ENCODE results near the gene NUCKS1.

NUCKS1 gene, protein sequence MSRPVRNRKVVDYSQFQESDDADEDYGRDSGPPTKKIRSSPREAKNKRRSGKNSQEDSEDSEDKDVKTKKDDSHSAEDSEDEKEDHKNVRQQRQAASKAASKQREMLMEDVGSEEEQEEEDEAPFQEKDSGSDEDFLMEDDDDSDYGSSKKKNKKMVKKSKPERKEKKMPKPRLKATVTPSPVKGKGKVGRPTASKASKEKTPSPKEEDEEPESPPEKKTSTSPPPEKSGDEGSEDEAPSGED

DNA sequence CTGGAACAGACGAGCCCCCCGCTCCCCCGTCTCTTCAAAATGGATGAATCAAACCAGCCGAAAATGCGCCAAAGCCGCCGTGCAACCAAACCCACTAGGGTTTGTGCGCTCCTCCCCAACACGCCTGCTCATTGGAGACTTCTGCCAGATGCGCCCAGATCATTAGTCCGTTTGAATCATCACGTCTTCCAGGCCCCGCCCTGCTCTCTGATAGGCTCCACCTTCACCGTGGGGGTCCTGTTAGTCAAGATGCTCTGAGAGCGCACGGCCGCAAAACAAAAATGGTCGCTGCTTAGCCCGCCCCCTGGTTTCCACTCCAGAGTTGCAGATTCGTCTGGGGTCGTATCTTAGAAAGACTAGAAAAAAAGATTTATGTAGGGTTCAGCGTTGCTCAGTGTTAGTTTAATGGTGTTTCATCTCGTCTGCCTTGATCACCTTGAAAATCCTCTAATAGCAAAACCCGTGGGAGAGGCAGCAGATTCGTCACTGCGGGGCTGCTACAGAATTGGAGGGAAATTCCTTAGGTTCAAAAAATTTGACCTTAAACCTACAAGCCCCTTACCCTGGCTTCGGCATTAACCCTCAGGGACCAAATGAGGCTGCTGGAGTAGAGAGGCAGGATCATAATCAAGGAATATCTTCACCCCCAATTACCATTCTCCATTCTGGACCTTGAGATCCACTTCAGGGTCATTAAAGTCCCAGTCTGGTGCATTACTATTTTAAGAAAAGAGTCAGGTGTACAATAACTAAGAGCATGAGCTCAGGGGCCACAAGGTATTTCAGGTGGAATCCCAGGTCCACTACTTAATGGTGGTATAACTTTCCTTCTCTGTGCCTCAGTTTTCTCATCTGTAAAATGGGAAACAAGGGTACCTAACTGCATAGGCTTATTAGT, at the start of gene NUCKS1:
Gene NUCKS1, minus strand, starts transcription at position 45 of the 898 bp plus-strand sequence. CDS start 209 bp downstream, outside the sequence.
- peak; percentile 99 for DNase-seq (ENCODE audit: low spot score)

DNA sequence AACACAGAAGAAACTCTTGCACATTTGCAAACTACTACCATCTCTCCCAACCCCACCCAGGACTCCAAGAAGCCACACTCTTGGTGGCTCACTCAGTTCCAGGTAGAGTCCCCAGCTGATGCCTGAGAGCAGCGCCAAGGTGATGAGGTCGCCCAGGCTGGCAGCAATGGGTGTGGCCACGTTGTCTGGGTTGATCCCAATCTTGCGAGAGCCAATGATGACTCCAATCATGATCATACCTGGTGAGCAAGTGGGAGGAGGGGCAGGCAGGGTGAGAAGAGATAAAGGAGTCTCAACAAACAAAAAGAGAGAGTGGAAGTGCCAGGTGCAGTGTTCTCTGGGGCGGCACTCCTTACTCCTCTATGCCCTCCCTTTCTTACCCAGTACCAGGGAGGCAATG, 48.6 kb upstream of the NUCKS1 start:
- DNase-seq (ENCODE audit: low spot score): no peak

DNA sequence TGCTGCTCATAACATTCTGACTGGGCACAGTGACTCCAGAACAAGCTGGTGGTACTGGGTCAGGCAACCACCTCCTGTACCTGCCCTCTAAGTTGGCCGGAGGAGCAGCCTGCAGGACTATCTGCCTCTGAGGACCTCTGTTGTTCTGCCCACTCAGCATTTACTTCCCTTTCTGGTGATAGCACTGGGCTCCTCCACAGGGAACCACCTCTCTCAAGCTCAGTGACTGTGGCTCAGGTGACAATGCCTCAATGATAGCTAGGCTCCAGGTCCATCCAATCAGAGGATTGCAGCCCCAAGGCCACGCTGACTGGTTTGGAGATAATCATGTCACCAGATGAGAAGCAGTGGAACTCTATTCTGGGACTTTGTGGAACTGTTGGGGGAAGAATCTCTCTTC, 47.2 kb upstream of the NUCKS1 start:
- no peak for DNase-seq (ENCODE audit: low spot score)

DNA sequence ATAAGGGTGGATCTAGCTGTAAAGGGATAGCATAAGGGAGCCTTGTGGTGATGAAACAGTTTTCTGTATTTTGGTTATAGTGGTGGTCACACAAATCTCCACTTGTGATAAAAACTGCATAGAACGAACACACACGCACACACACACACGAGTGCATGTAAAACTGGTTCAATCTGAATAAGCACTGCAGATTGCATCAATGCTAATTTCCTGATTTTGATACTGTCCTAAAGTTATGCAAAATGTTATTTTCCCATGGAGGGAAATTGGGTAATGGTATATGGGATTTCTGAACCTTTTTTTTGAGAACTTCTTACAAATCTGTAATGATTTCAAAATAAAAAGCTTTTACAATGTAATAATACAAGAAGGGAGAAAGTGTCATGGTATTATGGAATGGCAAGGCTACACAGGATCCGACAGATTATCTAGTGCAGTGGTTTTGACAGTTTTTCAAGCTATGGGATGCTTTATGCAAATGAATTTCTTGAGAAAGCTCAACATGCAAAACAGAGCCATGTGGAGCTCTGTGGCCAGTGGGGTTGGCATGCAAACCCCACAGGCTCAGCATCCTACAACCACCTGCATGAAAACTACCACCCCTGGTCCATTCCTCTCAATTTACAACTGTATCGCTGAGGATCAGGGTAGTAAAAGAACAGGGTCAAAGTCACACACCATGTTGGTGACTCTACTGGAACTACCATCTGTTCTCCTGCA, 44.2 kb upstream of the NUCKS1 start:
- peak; percentile 51 for DNase-seq (ENCODE audit: low spot score)

DNA sequence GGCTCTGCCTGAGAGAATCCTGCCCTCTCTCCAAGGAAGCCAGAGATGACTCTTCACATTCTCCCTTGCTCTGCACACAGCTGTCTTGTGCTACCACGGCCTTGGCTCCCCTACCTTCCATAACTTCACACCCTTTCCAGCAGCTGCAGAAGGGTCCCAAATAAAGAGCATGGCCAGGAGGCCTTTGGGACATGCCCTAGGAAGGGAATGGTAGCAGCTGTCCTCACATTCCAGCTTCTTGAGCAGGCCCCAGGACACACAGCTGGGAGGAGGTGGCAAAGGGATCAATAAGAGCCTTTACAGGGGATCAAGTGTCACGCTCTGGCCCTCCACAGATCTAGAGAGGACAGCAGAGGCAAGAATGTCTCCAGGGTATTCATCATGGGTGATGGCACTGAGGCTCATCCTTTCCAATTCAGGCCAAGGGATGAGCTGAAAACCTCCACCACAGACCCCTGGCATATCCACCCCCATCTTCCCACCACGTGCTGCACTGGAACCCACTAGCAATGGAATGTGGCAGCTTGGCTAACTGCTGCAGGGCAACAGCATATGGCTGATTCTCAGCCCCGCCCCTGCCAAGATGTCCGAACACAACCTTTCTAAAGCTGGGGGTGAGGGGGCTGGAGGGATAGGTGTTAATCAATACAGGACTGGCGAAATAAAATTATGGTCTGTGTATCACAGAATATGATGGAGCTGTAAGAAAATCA, 43.1 kb upstream of the NUCKS1 start:
- no peak for DNase-seq (ENCODE audit: low spot score)

DNA sequence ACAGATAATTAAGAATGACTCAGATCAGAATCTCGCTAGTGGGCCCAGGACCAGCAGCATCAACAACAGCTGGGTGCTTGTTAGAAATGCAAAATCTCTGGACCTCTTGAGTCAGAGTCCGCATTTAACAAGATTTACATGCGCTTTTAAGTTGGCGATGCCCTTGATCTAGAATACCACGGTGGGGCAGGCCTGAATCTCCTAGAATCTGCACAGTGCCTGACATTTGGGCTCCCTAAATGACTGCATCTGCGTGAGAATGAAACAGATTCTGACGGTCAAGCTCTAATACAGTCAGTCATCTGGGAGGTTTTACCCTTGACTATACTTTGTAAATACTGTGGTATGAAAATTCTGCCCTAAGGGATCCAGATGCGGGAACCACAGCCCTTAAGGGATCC, 42.5 kb upstream of the NUCKS1 start:
- peak; percentile 47 for DNase-seq (ENCODE audit: low spot score)

DNA sequence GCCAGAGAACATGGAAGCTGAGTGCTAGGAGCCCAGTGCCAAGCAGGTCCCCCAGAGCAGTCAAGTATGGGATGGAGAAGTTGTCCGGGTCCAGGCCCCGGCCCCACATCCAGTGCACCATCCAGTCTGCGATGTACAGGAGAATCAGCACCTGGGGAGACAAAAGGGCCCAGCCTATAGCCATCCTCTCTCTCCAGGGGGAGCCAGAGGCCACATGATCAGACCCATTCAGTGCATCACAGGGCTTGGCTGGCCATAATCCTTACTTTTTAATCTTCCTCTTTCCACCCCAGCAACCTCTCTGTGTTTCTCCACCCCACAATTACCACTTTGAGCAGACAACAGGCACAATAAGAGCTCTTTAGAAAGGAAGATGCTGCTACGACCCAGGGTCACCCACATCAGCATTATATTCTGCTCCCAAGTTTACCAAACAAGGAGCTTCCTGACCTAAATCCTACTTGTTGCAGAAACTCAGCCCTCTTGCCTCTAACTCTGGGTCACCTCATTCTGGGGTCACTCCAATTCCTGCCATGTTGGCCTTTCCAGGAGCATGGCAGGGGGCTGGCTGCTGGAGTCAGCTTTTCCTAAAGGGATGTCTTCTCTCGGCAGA, 41.7 kb upstream of the NUCKS1 start:
- peak; percentile 74 for DNase-seq (ENCODE audit: low spot score)

DNA sequence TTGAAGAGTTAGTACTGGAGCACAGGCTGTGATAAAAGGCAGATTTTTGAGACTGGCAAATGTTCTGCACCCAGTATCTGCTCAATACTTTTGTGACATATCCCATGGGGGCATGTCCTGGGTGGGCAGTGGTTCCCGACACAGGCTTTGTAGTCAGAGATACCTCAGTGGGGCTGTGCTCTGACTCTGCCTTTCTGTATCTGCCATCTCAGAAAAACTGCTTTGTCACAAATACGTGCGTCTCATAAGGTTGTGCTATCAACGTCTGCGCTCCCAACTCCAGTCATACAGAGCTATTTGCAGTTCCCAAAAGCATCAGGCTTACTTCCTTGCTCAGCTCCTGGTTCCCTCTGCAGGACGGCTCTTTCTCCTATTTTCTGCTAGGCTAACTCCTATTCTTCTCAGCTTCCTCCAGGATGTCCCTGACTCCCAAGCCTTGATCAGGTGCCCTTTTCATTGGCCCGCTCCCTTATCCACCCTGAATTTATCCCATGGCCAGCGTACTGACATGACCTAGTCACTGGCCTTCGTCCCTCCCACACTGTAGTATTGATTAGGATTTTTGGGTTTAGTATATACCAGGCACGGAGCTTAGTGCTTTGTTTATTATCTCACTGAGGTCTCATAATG, 37.4 kb upstream of the NUCKS1 start:
- no peak for DNase-seq (ENCODE audit: low spot score)

DNA sequence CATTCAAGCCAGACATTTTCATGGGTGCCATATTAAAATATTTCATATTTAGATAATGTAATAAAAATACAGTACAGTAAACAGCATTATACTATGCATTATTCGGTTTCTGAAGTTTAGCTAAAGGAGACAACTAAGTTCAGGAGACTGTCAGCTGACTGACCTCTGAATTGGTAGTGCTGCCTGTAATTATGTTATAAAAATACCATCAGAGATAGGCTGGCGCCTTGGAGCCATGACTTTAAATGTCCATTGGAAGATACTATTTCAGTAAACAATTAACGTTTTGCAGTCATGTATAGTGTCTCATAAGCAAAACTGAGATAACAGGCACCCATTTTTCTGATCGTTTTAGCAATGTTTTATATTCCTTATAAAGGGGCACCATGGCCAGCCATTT, 36.6 kb upstream of the NUCKS1 start:
- DNase-seq (ENCODE audit: low spot score): no peak

DNA sequence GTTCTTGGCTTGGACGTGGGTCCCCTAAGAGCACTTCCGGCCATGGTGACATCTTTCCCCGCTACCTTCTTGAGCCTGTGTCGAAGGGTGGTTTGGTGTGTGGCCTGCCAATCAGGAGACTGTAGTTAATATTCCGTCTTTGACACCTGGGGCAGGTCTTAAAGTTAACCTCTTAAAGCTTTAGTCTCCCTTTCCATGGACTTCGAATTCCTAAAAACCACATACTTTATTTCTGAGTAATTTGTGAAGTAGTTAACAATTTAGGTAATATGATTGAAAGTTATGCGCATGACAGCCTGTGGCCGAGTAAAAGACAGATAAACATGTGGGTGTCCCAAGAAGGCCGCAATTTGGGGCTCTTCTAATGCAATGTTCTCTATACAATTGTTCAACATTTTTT, 35.5 kb upstream of the NUCKS1 start:
- DNase-seq (ENCODE audit: low spot score): no peak

DNA sequence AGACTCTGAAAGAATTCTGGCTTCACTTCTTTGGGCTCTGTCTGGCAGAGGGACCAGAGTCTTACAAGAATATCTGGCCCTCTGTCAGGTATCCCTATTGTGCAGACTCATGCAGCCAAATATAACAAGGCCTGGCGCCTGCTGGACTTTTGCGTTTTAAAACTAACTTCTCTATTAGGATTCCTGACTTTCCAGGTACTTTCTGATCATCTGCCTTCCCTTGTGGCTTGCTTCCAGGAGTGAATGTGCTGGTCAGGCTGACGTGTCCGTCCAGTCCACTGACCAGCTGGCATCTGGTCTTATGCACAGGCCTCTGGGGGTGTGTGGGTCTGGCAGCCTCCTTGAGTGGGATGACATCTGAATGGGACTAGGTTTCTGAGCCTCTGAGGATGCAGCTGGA, 33.9 kb upstream of the NUCKS1 start:
- no peak for DNase-seq (ENCODE audit: low spot score)

DNA sequence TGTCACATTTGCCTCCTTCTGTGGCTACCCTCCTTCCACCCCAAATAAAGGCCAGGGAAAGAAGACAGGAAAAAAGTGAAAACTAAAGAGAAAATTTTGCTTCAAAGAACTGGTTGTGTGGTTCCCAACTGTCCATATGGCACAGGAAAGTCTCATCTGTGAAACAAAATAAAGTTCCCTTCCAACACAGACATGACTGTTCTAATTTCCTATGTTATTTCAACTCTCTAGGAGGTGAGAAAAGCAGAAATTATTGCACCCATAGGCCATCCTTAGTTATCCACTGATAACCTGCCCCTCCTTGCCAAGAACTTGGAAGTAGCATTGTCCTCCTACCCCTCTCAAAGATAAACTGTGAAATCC, 33.4 kb upstream of the NUCKS1 start:
- no peak for DNase-seq (ENCODE audit: low spot score)

DNA sequence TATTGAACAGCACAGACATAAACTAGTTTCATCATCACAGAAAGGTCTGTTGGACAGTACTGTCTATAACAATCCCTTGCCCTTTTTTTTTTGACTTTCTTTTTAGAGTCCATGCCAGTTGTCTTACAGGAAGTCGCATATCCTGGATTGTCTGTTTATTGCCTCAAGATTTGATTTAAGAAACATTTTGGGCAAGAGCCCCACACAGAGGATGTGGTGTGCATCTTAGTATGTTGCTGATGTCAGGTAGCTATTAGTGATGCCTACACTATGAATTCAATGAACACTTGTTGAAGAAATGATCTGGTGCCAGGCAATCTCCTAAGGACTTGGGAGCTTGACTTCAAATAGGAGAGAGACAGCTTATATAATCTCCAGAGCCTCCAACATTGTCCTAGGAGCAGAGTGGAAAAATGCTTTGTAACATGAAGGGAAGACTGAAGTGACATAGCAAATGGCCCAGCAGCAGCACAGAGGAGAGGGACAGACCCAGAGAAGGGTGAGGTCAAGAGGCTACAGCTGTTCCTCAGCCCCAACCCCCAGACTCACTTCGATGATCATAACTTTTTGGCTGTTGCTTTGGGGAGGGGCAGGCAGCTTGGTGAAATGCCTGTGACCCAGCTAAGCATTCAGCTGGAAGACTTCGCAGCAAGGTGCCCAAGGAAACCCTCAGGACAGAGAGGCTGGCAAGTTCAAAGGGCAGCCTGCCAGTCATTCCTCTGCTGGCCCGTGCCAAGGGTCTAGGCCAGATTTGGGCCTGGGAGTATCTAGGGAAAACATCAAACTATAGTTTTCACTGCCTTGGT, 32.8 kb upstream of the NUCKS1 start:
- DNase-seq (ENCODE audit: low spot score): no peak

DNA sequence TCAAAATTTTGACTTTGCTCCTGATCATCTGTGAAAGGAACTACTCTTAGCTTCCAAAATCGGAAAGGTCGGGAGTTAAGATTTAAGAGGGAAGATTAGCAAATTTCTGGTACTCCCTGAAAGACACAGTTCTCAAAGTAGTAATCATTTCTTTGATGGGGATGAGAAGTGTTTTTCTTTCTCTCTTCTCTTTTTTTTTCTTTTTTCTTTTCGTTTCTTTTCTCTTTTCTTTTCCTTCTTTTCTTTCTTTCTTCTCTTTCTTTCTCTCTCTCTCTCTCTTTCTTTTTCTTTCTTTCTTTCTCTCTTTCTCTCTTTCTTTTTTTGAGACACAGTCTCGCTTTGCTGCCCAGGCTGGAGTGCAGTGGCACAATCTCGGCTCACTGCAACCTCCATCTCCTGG, 30.4 kb upstream of the NUCKS1 start:
- DNase-seq (ENCODE audit: low spot score): no peak

DNA sequence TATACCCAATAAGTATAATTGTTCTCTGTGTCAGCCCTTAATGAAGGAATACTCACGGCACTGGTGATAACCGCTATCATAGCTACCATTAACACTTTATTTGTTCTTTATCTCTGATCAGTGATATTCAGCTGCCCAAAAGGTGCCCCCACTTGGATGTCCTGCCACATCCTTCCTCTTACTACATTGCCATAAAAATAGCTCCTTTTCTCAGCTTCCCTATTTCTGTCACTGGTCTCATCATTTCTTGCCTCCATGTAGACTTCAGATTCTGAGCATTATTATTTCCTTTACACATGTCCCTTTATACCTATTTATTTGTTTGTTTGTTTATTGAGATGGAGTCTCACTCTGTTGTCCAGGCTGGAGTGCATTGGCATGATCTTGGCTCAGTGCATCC, 28.0 kb upstream of the NUCKS1 start:
- DNase-seq (ENCODE audit: low spot score): no peak

DNA sequence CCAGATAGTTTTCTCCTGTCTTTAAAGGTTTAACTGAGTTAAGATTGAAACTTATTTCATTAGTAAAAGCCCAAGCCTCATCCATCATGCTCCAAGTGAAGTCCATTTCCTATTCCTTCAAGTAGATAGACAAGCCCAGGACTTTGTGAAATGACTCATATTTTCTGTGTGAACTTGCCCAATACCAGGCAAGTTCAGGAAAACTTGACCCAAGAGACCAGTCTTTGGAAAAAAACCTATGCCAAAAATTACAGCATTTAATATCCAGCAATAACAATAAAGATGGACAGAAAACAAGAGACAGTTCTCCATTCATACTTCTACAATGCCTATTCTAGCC, 25.7 kb upstream of the NUCKS1 start:
- no peak for DNase-seq (ENCODE audit: low spot score)

DNA sequence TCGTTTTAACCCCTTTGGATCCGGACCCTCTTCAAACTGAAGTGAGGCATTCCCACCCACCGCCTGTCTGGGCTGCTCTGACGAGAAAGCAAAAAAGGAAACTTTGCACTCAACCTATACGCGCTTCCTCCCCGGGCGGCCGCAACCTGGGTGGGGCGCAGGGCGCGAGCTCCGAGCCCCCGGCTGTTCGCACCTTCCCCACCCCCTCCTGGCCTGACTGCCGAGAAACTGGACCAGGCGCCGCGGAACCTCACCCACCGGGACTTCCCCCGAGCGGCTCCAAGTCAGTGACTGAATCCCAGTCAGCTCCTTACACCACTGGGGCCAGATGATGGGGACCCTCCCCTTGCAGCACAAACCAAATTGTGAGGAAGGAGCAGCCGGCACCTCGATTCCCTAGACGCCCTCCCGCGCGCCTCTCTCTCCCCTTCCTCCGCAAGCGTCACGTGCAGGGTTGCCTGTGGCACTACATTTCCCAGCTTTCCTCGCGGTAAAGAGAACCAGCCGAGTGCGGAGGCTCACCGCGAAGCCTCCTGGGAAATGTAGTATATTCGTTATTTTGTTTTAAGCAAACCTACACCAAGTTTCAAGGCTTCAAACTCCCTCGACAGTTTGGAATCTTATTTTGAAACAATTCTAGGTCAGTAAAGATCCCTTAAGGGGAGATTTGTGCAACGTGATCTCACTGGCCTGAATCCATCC, 25.2 kb upstream of the NUCKS1 start, which contains the start of gene RAB29:
Gene RAB29, minus strand, starts transcription at position 468 of the 702 bp plus-strand sequence. CDS start 526 bp downstream, outside the sequence.
- peak; percentile 94 for DNase-seq (ENCODE audit: low spot score)

DNA sequence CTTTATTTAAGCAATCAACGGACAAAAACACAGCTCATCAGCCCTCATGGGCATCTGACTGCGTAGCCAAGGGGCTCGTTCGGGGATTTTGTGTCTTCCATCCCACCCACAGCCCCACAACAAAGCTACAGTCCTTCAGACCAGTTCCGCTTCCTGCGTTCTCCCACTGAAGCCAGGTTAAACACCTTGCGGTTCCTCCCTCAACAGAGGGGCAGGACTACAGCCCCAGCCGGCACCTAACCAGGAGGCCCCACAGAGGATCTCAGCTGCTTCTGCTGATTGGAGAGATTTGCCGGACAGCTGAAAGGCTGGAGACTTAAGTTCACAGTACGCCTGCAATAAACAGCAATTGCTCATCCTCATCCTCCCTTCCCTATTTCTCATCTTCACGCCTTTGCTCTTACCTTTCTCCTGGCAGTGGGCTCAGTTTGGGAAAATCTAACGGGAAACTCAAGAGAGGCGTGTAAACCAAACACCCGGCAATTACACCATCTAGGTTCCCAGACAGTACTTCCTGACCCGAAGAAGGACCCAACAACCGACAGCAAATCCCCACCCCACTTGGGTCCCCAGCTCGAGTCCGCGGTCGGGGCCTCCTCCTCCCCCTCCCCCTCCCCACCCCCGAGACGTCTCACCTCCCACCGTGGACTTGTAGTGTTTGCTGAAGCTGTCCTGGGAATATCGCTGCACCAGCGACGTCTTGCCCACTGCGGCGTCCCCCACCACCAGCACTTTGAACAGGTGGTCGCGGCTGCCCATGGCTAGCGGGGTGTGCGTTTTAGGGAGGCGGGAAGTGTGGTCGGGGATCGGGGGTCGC, 24.4 kb upstream of the NUCKS1 start:
- peak; percentile 46 for DNase-seq (ENCODE audit: low spot score)

DNA sequence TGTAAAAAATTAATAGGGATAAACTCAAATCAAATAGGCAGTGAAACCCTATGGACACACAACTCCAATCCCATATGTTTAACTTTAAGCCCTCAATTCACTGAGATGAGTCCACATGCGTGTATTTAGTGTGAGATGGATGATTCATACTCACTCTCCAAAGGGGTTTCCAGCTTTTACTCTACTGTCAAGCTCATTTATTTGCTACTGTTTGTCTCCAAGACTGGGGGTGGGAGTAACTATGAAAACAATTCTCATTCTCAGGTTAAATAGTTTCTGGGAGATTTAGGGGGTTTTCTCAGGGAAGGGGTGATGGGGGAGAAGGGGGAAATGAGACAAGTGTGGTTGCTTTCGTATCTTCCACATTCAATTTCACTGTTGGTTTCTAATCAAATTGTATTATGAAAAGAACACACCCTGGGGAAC, 22.6 kb upstream of the NUCKS1 start:
- DNase-seq (ENCODE audit: low spot score): no peak

Data from NAMALWA (cell line).